GM12891 (cell line): Measurements from ENCODE around the gene CDS2.

Experiments
- POLR2A ChIP-seq: IDR thresholded peaks from 2 replicates; pipeline ENCODE4 v1.6.1; 2011; ENCODE audit warnings: low read depth, low read length, control low read depth
- POLR2AphosphoS5 ChIP-seq: IDR thresholded peaks from 2 replicates; pipeline ENCODE4 v1.6.1; 2011; ENCODE audit warnings: low read depth, low read length, control low read depth

- no peak for TF ChIP-seq POLR2AphosphoS5
- no peak for TF ChIP-seq POLR2A
Observed at GRCh38 chr20:5214826-5215225, 88.0 kb downstream of the CDS2 start.
